ENCODE measurements around the gene BNIPL.

The BNIPL gene

DNA sequence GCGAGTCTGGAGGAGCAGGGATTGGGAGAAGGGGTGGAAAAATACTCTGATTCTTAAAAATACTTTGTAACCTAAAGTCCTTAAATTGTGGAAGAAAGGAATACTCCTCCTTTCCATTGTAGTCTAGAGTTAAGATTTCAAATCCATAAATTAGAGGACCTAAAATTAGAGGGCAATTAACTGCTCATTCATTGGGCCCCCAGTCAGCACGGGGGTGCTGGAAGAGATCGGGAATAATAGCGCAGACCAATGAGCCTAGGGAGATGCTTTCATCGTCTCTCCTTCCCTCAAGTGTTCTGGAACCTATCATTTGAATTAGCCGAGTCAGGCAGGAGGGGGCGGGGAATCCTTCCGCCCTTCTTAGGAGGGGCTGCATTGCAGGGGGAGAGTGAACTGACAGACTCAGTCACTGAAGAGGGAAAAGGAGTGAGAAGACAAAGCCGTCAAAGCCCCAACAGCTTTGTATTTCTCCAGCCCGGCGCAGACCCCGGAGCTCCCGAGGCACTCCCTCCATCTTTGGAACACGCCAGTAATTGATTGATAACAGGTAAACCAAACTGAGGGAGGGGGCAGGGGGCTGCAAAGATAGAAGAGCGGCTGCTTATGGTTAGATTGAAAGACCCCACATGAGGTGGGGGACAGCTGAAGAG is 23.7 kb downstream of the BNIPL start, which contains the start of gene MLLT11:
TSS of gene MLLT11 (plus strand) at position 391 of the 650 bp plus-strand sequence. CDS start 6,828 bp downstream, outside the sequence.
- Histone ChIP-seq H3K4me3 (ENCODE audit: low read length) (peak within 1 kb of the TSS; percentile 89), H3K4me2 (ENCODE audit: low read length) (peak within 1 kb of the TSS; percentile 96), H3K9me3 (ENCODE audit: insufficient read depth, low read length) (no peaks in the 10 kb centered on the region), H3K36me3 (replicated peaks; ENCODE audit: low read depth, low read length) (peaks cover 24% of the 10 kb centered on the region), H3K4me1 (ENCODE audit: low read length) (peaks cover 26% of the 10 kb centered on the region), H3K27ac (ENCODE audit: low read length) (peak within 1 kb of the TSS; percentile 65), H3K79me2 (ENCODE audit: low read length) (peaks cover 46% of the 10 kb centered on the region), H4K20me1 (ENCODE audit: insufficient read depth, low read length) (peaks cover 23% of the 10 kb centered on the region), H2AFZ (ENCODE audit: low read depth, low read length) (peak within 1 kb of the TSS; percentile 92), H3K27me3 (ENCODE audit: low read depth, low read length) (no peaks in the 10 kb centered on the region), H3K9ac (ENCODE audit: low read length) (peak within 1 kb of the TSS; percentile 95)
- TF ChIP-seq, protein P1, sequence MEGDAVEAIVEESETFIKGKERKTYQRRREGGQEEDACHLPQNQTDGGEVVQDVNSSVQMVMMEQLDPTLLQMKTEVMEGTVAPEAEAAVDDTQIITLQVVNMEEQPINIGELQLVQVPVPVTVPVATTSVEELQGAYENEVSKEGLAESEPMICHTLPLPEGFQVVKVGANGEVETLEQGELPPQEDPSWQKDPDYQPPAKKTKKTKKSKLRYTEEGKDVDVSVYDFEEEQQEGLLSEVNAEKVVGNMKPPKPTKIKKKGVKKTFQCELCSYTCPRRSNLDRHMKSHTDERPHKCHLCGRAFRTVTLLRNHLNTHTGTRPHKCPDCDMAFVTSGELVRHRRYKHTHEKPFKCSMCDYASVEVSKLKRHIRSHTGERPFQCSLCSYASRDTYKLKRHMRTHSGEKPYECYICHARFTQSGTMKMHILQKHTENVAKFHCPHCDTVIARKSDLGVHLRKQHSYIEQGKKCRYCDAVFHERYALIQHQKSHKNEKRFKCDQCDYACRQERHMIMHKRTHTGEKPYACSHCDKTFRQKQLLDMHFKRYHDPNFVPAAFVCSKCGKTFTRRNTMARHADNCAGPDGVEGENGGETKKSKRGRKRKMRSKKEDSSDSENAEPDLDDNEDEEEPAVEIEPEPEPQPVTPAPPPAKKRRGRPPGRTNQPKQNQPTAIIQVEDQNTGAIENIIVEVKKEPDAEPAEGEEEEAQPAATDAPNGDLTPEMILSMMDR (IDR thresholded peaks at IDR 0.05; ENCODE audit: low read depth, low read length) = peak; percentile 33
- TF ChIP-seq EZH2phosphoT487 (IDR thresholded peaks at IDR 0.05; ENCODE audit: low read depth) = no peak

DNA sequence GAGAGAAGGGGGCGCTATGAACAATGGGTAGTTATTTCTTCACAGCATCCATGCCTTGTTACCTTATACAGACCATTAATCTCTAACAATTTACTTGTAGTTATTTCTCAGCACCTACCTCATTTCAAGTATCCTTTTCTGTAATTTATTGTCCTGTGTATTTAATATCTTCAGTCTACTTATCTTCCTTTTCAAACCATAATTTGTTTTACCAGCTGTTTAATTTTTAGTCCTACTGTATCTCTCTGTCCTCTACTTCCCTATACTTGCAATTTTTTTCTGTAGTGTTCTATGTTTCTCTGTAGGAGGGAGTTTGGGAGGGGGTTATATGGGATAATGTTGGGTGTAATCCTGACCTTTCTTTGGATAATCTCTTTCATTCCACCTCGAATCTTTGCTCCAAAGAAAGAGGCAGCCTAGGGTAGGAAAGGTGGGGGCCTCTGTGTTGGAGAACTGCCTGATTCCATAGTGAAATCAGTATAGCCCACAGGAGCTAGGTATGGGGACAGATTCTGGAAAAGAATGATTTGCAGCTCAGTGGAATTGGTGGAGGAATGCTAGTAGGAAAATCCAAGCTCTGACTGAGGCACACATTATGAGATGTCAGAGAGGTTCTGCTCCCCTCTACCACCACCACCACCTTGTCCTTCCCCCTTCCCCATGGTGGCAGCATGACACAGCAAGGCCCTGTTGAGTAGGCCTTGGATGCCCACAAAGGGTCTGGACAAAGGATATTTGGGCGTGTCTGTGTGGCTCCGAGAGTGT is 24.5 kb downstream of the BNIPL start:
- H3K27ac ChIP-seq (ENCODE audit: low read length) = no peak overlapping the region

DNA sequence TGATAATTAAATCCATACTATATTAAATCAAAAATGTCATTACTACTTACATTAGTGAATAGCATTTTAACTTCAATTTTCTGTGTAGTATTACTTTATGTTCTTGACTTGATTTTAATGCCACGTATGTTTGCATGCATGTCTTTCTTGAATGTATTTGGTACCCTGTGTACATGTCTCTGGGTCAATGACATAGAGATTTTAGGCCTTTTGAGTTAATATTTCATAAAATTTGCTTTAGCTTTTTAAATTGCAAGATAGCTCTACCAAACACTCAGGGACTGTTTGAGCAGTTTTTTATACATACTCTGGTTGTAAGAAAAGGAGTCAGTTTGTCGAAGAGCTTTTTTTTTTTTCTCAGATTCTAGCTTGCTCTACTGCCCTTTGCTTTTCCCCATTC is 25.3 kb downstream of the BNIPL start:
- no peak overlapping the region for H3K27ac ChIP-seq (ENCODE audit: low read length)

More for the DNA sequence above, 24.5 kb downstream of the BNIPL start:
- Histone ChIP-seq H3K9ac (ENCODE audit: low read length) (peak overlapping the region; percentile 95), H3K9me3 (ENCODE audit: insufficient read depth, low read length) (no peaks in the 10 kb centered on the region), H3K4me2 (ENCODE audit: low read length) (peak overlapping the region; percentile 96), H4K20me1 (ENCODE audit: insufficient read depth, low read length) (peaks cover 20% of the 10 kb centered on the region), H3K4me3 (ENCODE audit: low read length) (peak overlapping the region; percentile 89), H3K36me3 (replicated peaks; ENCODE audit: low read depth, low read length) (peaks cover 17% of the 10 kb centered on the region), H3K4me1 (ENCODE audit: low read length) (peaks cover 26% of the 10 kb centered on the region), H3K27me3 (ENCODE audit: low read depth, low read length) (no peaks in the 10 kb centered on the region), H2AFZ (ENCODE audit: low read depth, low read length) (peak overlapping the region; percentile 92), H3K79me2 (ENCODE audit: low read length) (peaks cover 42% of the 10 kb centered on the region)
- TF ChIP-seq, protein P1 (IDR thresholded peaks at IDR 0.05; ENCODE audit: low read depth, low read length) = no peak
- TF ChIP-seq EZH2phosphoT487 (IDR thresholded peaks at IDR 0.05; ENCODE audit: low read depth) = no peak

More for the DNA sequence above, 25.3 kb downstream of the BNIPL start:
- Histone ChIP-seq H3K27me3 (ENCODE audit: low read depth, low read length) (no peaks in the 10 kb centered on the region), H3K9ac (ENCODE audit: low read length) (no peak overlapping the region), H3K4me2 (ENCODE audit: low read length) (no peak overlapping the region), H3K79me2 (ENCODE audit: low read length) (peaks cover 34% of the 10 kb centered on the region), H3K4me3 (ENCODE audit: low read length) (no peak overlapping the region), H3K36me3 (replicated peaks; ENCODE audit: low read depth, low read length) (peaks cover 9% of the 10 kb centered on the region), H4K20me1 (ENCODE audit: insufficient read depth, low read length) (peaks cover 12% of the 10 kb centered on the region), H3K9me3 (ENCODE audit: insufficient read depth, low read length) (no peaks in the 10 kb centered on the region), H2AFZ (ENCODE audit: low read depth, low read length) (no peak overlapping the region), H3K4me1 (ENCODE audit: low read length) (peaks cover 19% of the 10 kb centered on the region)
- TF ChIP-seq, protein P1 (IDR thresholded peaks at IDR 0.05; ENCODE audit: low read depth, low read length) = no peak
- TF ChIP-seq EZH2phosphoT487 (IDR thresholded peaks at IDR 0.05; ENCODE audit: low read depth) = no peak
